Chondrocyte (in vitro differentiated cells): ENCODE measurements around the gene DAPK1. TPM values are rescaled to one million over a fixed set of nuclear protein-coding genes. Genes with fewer than 3 reads are reported as not detected.

Experiments
- DNase-seq: peaks from one replicate; pipeline ENCODE4 v3.0.0; 2021; ENCODE audit warnings: mixed read lengths, low spot score
- H3K27ac Mint-ChIP-seq: one replicate; pipeline ENCODE4 v1.8.0; 2021; ENCODE audit warnings: mild to moderate bottlenecking, moderate library complexity, mixed read lengths; ENCODE audit not compliant: unreplicated experiment
- H3K27me3 Mint-ChIP-seq: 2 replicates; pipeline ENCODE4 v1.8.0; 2021; ENCODE audit warnings: low read depth, mixed read lengths
- H3K36me3 Mint-ChIP-seq: 2 replicates; pipeline ENCODE4 v1.8.0; 2021; ENCODE audit warnings: low read depth, mixed read lengths
- H3K4me1 Mint-ChIP-seq: 2 replicates; pipeline ENCODE4 v1.8.0; 2021; ENCODE audit warnings: low read depth, mild to moderate bottlenecking, mixed read lengths
- H3K4me3 Mint-ChIP-seq: one replicate; pipeline ENCODE4 v1.8.0; 2021; ENCODE audit warnings: mild to moderate bottlenecking, moderate library complexity, mixed read lengths; ENCODE audit not compliant: unreplicated experiment
- H3K9me3 Mint-ChIP-seq: 2 replicates; pipeline ENCODE4 v1.8.0; 2021; ENCODE audit warnings: low read depth, mixed read lengths
- total RNA-seq: library from RNA; stranded (reverse); gene quantifications from 3 replicates; pipeline ENCODE4 v1.2.1, GENCODE V29; 2021
- TF ChIP-seq, protein P1 (sequence below): fragments of 200-600 bp; sonication (generic); IDR thresholded peaks from 2 replicates; pipeline ENCODE4 v1.5.0; 2021; ENCODE audit warnings: antibody characterized with exemption, mild to moderate bottlenecking, moderate library complexity

Gene DAPK1
- total RNA-seq, 1 donor from 2014 or later = 87.9 TPM

DNA sequence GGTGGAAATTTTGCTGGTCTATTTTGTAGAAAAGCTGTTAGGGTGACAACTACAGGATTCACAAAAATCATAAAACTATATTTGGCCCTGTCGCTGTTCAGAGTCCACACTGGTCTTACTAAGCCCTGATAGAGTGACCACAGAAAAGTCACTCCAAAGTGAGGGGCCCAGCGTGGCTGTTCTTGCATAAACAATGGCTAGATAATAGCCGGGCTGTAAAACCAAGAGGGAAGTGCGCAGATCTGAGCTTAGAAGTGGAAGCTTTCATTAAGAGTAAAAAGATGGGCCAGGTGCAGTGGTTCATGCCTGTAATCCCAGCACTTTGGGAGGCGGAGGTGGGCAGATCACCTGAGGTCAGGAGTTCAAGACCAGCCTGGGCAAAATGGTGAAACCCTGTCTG is 212.8 kb downstream of the DAPK1 start:
- H3K9me3 Mint-ChIP-seq = no peaks in the 10 kb centered on the region
- H3K27me3 Mint-ChIP-seq = no peaks in the 10 kb centered on the region
- DNase-seq = no peak
- H3K4me1 Mint-ChIP-seq = peaks cover 51% of the 10 kb centered on the region
- TF ChIP-seq, protein P1, sequence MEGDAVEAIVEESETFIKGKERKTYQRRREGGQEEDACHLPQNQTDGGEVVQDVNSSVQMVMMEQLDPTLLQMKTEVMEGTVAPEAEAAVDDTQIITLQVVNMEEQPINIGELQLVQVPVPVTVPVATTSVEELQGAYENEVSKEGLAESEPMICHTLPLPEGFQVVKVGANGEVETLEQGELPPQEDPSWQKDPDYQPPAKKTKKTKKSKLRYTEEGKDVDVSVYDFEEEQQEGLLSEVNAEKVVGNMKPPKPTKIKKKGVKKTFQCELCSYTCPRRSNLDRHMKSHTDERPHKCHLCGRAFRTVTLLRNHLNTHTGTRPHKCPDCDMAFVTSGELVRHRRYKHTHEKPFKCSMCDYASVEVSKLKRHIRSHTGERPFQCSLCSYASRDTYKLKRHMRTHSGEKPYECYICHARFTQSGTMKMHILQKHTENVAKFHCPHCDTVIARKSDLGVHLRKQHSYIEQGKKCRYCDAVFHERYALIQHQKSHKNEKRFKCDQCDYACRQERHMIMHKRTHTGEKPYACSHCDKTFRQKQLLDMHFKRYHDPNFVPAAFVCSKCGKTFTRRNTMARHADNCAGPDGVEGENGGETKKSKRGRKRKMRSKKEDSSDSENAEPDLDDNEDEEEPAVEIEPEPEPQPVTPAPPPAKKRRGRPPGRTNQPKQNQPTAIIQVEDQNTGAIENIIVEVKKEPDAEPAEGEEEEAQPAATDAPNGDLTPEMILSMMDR = no peak
- no peak overlapping the region for H3K27ac Mint-ChIP-seq
- H3K4me3 Mint-ChIP-seq = no peak overlapping the region
- H3K36me3 Mint-ChIP-seq = peaks cover 27% of the 10 kb centered on the region

DNA sequence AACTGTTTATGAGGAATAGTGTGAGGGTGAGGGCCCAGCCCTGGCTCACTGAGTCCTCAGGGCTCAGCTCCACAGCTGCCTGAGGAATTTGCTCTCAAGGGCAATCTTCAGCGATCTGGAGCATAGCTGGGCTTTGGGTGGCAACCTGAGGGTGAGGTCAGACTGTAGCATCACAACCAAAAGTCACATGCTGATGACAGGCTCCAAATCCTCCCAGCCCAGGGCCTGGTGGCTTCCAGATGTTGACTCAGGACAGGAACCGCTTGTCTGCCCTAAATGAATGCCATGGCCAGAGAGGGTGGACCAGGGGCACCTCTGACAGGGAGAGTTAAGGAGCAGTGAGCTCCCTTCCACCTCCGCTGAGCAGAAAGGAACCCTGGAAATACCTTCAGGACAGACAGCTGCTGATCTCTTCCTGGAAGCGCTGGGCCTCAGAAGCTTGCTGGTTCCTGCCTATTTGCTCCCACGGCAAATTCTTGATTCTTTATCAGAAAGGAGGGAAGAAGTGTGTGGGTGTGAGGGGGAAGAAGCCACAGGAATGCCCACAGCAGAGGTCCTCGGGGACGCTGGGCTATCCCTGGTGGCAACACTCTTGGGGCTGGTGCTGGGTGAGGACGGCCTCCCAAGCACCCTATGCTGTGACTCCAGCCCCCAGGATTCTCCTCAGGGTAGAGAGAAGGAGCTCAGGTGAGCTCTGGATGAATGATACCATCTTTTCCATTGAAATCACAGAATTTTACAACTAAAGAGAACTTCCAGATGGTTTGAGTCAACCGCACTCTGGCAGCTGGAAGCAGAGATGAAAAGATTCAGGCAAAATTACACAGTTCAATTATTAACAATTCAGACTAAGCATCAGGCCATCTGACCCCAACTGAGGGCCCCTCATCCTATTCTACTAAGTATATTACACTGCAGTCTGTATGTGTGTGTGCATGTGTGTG is 214.5 kb downstream of the DAPK1 start:
- DNase-seq = no peak
- TF ChIP-seq, protein P1 = no peak
- H3K4me3 Mint-ChIP-seq = no peak overlapping the region
- no peaks in the 10 kb centered on the region for H3K27me3 Mint-ChIP-seq
- peaks cover 61% of the 10 kb centered on the region for H3K4me1 Mint-ChIP-seq
- H3K27ac Mint-ChIP-seq = peak overlapping the region; percentile 100
- peaks cover 16% of the 10 kb centered on the region for H3K36me3 Mint-ChIP-seq
- H3K9me3 Mint-ChIP-seq = no peaks in the 10 kb centered on the region

DNA sequence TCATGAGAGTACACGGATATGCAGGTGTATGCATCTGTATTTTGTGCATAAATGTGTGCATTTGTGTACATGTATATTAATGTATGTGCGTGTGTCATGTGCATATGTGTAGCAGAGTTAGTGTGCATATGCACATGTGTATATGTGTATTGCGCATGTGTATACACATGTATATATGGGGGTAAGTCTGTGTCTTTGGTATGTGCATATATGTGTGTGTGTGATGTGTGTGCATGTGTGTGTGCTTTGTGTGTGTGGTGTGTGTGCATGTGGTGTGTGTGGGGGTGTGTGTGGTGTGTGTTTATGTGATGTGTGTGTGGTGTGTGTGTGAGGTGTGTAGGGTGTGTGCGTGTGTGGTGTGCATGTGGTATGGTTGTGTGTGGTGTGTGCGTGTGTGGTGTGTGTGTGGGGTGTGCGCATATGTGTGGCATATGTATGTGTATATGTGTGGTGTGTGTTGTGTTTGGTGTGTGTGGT is 215.2 kb downstream of the DAPK1 start:
- TF ChIP-seq, protein P1 = no peak
- peaks cover 59% of the 10 kb centered on the region for H3K4me1 Mint-ChIP-seq
- no peak for DNase-seq
- no peaks in the 10 kb centered on the region for H3K9me3 Mint-ChIP-seq
- peaks cover 11% of the 10 kb centered on the region for H3K36me3 Mint-ChIP-seq
- no peaks in the 10 kb centered on the region for H3K27me3 Mint-ChIP-seq
- H3K27ac Mint-ChIP-seq = peak overlapping the region; percentile 100
- peak overlapping the region; percentile 73 for H3K4me3 Mint-ChIP-seq

DNA sequence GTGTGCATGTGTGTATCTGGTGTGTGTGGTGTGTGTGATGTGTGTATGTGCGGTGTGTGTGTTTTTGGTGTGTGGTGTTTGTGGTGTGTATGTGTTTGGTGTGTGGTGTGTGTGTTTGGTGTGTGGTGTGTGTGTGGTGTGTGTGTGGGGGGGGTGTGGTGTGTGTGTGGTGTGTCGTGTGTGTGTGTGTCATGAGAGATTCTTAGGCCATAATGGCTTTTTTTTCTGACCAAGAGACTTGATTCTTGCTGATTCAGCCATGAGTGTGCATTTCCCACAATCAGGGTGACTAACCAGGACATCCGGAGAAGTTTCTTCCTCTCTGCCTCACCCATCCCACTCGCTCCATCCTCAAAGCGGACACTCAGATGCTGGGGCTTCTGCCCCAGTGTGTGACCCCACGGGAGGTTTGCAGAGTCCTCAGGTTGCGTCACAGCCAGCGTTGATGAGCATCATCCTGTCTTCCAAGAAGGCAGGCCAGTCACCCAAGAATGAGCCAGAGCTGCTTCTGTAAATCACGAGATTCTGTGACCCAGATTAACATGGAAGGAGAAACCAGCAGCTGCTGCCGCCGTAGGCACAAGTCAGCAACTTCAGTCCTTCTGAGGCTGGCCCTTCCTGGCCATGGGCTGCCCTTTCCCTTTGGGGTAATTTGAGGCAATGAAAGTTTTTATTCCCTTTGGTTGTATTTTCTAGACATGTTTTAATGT is 215.8 kb downstream of the DAPK1 start:
- Mint-ChIP-seq H3K27me3 (no peaks in the 10 kb centered on the region), H3K4me3 (peak overlapping the region; percentile 73), H3K36me3 (peaks cover 7% of the 10 kb centered on the region), H3K27ac (peak overlapping the region; percentile 100), H3K4me1 (peaks cover 56% of the 10 kb centered on the region), H3K9me3 (no peaks in the 10 kb centered on the region)
- DNase-seq = no peak
- TF ChIP-seq, protein P1 = peak; percentile 45

DNA sequence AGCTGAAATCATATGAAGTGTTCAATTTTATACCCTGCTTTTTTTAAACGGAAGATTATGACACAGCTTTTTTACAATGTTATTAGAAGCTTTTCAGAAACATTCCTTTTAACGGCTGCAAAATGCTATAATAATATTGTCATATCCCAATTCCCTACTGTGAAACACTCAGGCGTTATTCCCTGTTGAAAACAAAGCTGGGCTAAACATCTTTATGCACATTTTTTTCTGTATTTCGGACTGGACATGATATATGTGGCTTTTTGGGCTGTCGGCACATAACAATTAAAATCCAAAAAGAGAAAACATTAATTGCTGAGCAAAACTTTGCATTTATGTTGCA is 216.3 kb downstream of the DAPK1 start:
- H3K27me3 Mint-ChIP-seq = no peaks in the 10 kb centered on the region
- TF ChIP-seq, protein P1 = no peak
- H3K36me3 Mint-ChIP-seq = peaks cover 4% of the 10 kb centered on the region
- H3K9me3 Mint-ChIP-seq = no peaks in the 10 kb centered on the region
- peaks cover 56% of the 10 kb centered on the region for H3K4me1 Mint-ChIP-seq
- no peak for DNase-seq
- peak overlapping the region; percentile 100 for H3K27ac Mint-ChIP-seq
- peak overlapping the region; percentile 73 for H3K4me3 Mint-ChIP-seq
